PFSK-1 (cell line): Measurements from ENCODE around the gene PTPRN2.

Experiments used
- FOXP2 ChIP-seq: optimal IDR thresholded peaks from 2 replicates; pipeline ENCODE3; 2011; ENCODE audit warnings: borderline replicate concordance, control low read depth, inconsistent platforms; ENCODE audit not compliant: insufficient read depth; ENCODE audit errors: extremely low read length, extremely low read depth
- POLR2AphosphoS5 ChIP-seq: IDR thresholded peaks from 2 replicates; pipeline ENCODE4 v1.6.1; 2012; ENCODE audit warnings: low read depth, mild to moderate bottlenecking, control low read depth, low read length, moderate library complexity
- SIN3A ChIP-seq: IDR thresholded peaks from 2 replicates; pipeline ENCODE4 v1.6.1; 2012; ENCODE audit warnings: mild to moderate bottlenecking, low read length, moderate library complexity, borderline replicate concordance; ENCODE audit not compliant: insufficient read depth
- TAF1 ChIP-seq: IDR thresholded peaks from 2 replicates; pipeline ENCODE4 v1.6.1; 2012; ENCODE audit warnings: low read length, control low read depth, borderline replicate concordance; ENCODE audit not compliant: insufficient read depth
- TF ChIP-seq, protein P1 (sequence below), 2 experiments: IDR thresholded peaks; 2 replicates each; pipeline versions ENCODE4 v1.6.1 to v1.8.0; 2011 to 2012; ENCODE audit warnings: low read depth in 2 of 2, low read length in 2 of 2, control low read depth in 1 of 2, inconsistent platforms in 1 of 2, mild to moderate bottlenecking in 1 of 2, moderate library complexity in 1 of 2; ENCODE audit not compliant: insufficient read depth in 1 of 2

PTPRN2 gene

DNA sequence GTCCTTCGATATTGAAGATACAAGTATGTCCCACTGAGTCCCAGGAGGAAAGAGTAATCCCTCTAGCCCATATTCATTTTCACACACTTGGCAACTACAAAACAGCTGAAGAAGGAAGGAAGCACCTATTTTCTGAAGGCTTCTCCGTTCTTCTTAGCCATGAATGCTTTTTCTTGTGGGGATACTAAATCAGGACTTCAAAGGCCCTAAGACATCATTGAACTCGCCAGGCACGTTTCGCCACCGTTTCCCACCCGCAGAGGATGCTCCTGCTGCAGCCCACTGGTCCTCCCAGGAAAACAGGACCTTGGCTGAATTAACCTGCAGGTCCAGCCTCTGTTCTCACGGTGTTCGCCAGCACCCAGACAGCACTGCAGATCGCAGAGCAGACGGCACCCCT is 689.4 kb downstream of the PTPRN2 start:
- no peak for TF ChIP-seq SIN3A
- TF ChIP-seq TAF1 = no peak
- TF ChIP-seq, protein P1, sequence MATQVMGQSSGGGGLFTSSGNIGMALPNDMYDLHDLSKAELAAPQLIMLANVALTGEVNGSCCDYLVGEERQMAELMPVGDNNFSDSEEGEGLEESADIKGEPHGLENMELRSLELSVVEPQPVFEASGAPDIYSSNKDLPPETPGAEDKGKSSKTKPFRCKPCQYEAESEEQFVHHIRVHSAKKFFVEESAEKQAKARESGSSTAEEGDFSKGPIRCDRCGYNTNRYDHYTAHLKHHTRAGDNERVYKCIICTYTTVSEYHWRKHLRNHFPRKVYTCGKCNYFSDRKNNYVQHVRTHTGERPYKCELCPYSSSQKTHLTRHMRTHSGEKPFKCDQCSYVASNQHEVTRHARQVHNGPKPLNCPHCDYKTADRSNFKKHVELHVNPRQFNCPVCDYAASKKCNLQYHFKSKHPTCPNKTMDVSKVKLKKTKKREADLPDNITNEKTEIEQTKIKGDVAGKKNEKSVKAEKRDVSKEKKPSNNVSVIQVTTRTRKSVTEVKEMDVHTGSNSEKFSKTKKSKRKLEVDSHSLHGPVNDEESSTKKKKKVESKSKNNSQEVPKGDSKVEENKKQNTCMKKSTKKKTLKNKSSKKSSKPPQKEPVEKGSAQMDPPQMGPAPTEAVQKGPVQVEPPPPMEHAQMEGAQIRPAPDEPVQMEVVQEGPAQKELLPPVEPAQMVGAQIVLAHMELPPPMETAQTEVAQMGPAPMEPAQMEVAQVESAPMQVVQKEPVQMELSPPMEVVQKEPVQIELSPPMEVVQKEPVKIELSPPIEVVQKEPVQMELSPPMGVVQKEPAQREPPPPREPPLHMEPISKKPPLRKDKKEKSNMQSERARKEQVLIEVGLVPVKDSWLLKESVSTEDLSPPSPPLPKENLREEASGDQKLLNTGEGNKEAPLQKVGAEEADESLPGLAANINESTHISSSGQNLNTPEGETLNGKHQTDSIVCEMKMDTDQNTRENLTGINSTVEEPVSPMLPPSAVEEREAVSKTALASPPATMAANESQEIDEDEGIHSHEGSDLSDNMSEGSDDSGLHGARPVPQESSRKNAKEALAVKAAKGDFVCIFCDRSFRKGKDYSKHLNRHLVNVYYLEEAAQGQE (IDR thresholded peaks at IDR 0.05; ENCODE audit: insufficient read depth in 1 of 2, low read depth in 2 of 2, low read length in 2 of 2) = no peak
- no peak for TF ChIP-seq FOXP2
- TF ChIP-seq POLR2AphosphoS5 = no peak

DNA sequence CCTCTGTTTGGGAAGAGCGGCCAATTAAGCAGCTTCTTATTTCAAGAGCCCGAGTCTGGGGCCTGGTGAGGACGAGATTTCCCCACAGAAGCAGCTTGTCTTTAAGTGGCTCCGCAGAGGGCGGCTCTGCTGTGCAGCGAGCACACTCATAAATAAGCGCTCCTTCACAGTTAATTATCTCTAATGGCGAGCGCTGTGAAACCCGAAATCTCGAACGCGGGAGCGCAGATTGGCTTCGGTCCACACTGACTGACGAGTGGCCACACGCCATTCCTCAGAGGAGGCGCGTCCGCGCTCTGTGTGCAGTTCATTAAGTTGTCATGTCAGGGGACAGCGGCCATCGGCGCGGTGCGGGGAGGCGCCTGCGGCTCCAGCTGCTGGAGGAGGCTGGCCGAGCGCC is 689.9 kb downstream of the PTPRN2 start:
- TF ChIP-seq POLR2AphosphoS5 = no peak

DNA sequence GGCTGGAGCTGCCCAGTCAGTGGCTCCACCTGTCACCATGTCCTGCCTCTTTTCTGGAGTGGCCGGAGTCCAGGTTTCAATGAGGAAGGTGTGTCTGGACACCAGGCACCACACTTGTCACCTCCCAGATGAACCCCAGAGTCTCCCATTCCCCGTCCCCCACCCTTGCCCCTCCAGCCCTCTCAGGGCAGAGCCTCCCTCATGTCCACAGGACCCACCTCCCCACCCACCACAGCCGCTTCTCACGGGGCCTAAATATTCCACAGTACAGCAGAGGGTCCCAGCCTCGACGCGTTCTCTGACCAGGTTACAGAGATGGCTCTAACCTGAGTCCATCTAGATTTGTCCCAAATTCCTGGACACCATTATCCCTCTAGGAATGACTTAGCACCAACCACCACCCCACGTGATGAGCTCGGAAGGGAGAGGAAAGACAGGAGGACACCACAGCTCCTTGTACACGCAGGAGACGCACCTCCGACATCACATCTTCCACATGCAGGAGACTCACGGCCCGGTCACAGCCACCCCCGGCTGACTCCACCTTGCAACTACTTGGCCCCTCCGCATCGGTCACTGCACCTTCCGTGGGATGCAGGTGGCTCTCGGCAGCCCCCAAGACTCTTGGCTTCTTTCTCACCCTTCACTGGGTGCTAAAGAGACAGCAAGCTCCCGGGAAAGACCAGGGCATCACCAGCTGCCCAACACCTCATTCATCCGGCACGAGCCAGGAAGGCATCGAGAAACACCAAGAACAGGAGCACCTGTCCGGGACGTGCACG is 690.7 kb downstream of the PTPRN2 start:
- no peak for TF ChIP-seq FOXP2

- TF ChIP-seq, protein P1 (IDR thresholded peaks at IDR 0.05; ENCODE audit: insufficient read depth in 1 of 2, low read depth in 2 of 2, low read length in 2 of 2) = no peak
- TF ChIP-seq FOXP2 (no peak), TAF1 (no peak), SIN3A (no peak), POLR2AphosphoS5 (no peak)
Observed at GRCh38 chr7:157895520-157896375, 691.9 kb downstream of the PTPRN2 start.

- TF ChIP-seq, protein P1 (IDR thresholded peaks at IDR 0.05; ENCODE audit: insufficient read depth in 1 of 2, low read depth in 2 of 2, low read length in 2 of 2) = no peak
- no peak for TF ChIP-seq POLR2AphosphoS5
- TF ChIP-seq TAF1 = no peak
Observed at GRCh38 chr7:157893535-157894044, 694.0 kb downstream of the PTPRN2 start.

DNA sequence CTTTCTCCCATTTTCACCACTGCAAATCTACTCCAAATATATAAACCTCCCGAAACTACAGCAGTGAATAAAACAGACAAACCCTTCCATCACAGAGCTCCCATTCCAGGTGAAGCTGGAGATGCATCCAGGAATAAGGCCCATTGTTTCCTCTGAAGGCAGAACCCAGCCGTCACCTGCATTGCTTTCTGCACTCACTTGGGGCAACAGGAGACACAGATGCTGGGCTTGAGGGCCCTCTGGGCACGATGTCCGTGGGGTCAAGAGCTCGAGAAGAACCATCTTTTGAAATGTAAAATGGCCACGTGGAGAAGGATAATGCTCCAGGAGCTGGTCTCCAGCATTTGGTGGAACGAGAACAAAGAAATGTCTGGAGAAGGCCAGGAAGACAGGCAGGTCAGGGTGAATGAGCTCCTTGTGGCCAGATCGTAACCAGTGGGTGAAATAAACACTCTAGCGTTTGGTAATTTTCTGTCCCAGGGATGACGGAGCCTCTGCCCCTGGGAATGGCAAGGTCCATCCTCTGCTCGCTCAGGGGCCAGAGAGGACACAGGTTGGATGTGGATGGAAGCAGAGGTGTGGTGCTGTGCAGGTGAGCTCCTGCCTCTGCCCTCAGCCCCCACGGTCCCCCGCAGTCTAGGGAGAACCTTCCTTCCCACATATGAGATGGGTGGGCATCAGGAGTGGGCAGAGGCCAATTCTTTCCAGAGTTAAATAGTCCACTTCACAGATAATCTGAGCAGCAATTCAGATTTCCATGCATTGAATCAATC is 694.7 kb downstream of the PTPRN2 start:
- TF ChIP-seq POLR2AphosphoS5 = no peak
- TF ChIP-seq, protein P1 (IDR thresholded peaks at IDR 0.05; ENCODE audit: insufficient read depth in 1 of 2, low read depth in 2 of 2, low read length in 2 of 2) = no peak
- no peak for TF ChIP-seq TAF1
- TF ChIP-seq SIN3A = no peak
- TF ChIP-seq FOXP2 = no peak
